IMR-90 (cell line): ENCODE results near the gene MYCBPAP. TPM values are rescaled to one million over a fixed set of nuclear protein-coding genes. Genes with fewer than 3 reads are reported as not detected.

Source experiments
- ATAC-seq: fragments of 200-7000 bp; cut with Tn5 transposase; 2 replicates; pipeline ENCODE4 v1.9.1; 2020; ENCODE audit warnings: low read depth, mild to moderate bottlenecking, moderate library complexity
- BruUV-seq: library from RNA; stranded (reverse); fragments of 400-500 nt; replicated peaks from 2 replicates; lab custom pipeline; 2021; lab: Mats Ljungman, UMichigan
- CTCF ChIA-PET: fragments of 300-600 bp; formaldehyde crosslinking; extraction: SDS; loops from one replicate; lab custom pipeline; 2021; ENCODE audit warnings: antibody characterized with exemption; lab: Yijun Ruan, JAX
- POLR2A ChIA-PET: fragments of 300-600 bp; sonication (Branson Sonifier 250); formaldehyde crosslinking; loops from one replicate; lab custom pipeline; 2022; ENCODE audit warnings: antibody characterized with exemption; ENCODE audit not compliant: unreplicated experiment; lab: Charles Lee
- DNase-seq: peaks from one replicate; pipeline ENCODE4 v3.0.0; 2013
- H2AFZ ChIP-seq: replicated peaks from 2 replicates; pipeline ENCODE3; 2013; ENCODE audit warnings: low read length, mild to moderate bottlenecking; ENCODE audit not compliant: poor library complexity
- H2AK5ac ChIP-seq: 2 replicates; pipeline ENCODE4 v1.6.1; 2013; ENCODE audit warnings: low read depth, low read length, inconsistent platforms
- H2AK9ac ChIP-seq: replicated peaks from 2 replicates; pipeline ENCODE3; 2013; ENCODE audit warnings: mild to moderate bottlenecking, low read depth, low read length, moderate library complexity; ENCODE audit not compliant: poor library complexity
- H2BK120ac ChIP-seq: 2 replicates; pipeline ENCODE4 v1.6.1; 2013; ENCODE audit warnings: low read depth, low read length, inconsistent platforms
- H2BK15ac ChIP-seq: 3 replicates; pipeline ENCODE4 v1.6.1; 2013; ENCODE audit warnings: low read depth, low read length, inconsistent platforms
- H2BK20ac ChIP-seq: 2 replicates; pipeline ENCODE4 v1.6.1; 2013; ENCODE audit warnings: low read depth, mild to moderate bottlenecking, inconsistent platforms, low read length, moderate library complexity
- H2BK5ac ChIP-seq: 2 replicates; pipeline ENCODE4 v1.6.1; 2013; ENCODE audit warnings: mild to moderate bottlenecking, low read depth, low read length, inconsistent platforms; ENCODE audit not compliant: poor library complexity, severe bottlenecking
- H3K14ac ChIP-seq: replicated peaks from 2 replicates; pipeline ENCODE4 v1.6.1; 2013; ENCODE audit warnings: low read depth, low read length, inconsistent platforms
- H3K18ac ChIP-seq: 2 replicates; pipeline ENCODE4 v1.6.1; 2013; ENCODE audit warnings: low read depth, low read length, control low read depth
- H3K23ac ChIP-seq: 2 replicates; pipeline ENCODE4 v1.6.1; 2013; ENCODE audit warnings: low read depth, low read length, inconsistent platforms
- H3K27ac ChIP-seq: 2 replicates; pipeline ENCODE4 v1.5.1; 2013; ENCODE audit warnings: mild to moderate bottlenecking, control low read depth, low read length; ENCODE audit not compliant: insufficient read depth
- H3K27me3 ChIP-seq: 2 replicates; pipeline ENCODE4 v1.6.1; 2013; ENCODE audit warnings: low read length; ENCODE audit not compliant: control insufficient read depth, insufficient read depth
- H3K36me3 ChIP-seq: 2 replicates; pipeline ENCODE4 v1.6.1; 2013; ENCODE audit warnings: low read length, mixed read lengths; ENCODE audit not compliant: control insufficient read depth, insufficient read depth
- H3K4ac ChIP-seq: 2 replicates; pipeline ENCODE4 v1.6.1; 2013; ENCODE audit warnings: low read depth, low read length, inconsistent platforms
- H3K4me1 ChIP-seq: 2 replicates; pipeline ENCODE4 v1.6.1; 2013; ENCODE audit warnings: low read length, mixed read lengths; ENCODE audit not compliant: control insufficient read depth, insufficient read depth
- H3K4me2 ChIP-seq: 2 replicates; pipeline ENCODE4 v1.6.1; 2013; ENCODE audit warnings: low read depth, mild to moderate bottlenecking, control low read depth, low read length, moderate library complexity
- H3K4me3 ChIP-seq: 2 replicates; pipeline ENCODE4 v1.5.1; 2013; ENCODE audit warnings: low read depth, mild to moderate bottlenecking, control low read depth, low read length, moderate library complexity; ENCODE audit not compliant: insufficient read depth
- H3K56ac ChIP-seq: 2 replicates; pipeline ENCODE4 v1.6.1; 2013; ENCODE audit warnings: low read length, inconsistent platforms; ENCODE audit not compliant: insufficient read depth; ENCODE audit errors: extremely low read depth
- H3K79me1 ChIP-seq, 2 experiments: 2 replicates each; pipeline ENCODE4 v1.6.1; 2013; ENCODE audit warnings: low read length in 2 of 2, inconsistent platforms in 1 of 2, low read depth in 1 of 2
- H3K9ac ChIP-seq: 2 replicates; pipeline ENCODE4 v1.6.1; 2013; ENCODE audit warnings: low read depth, low read length, control low read depth
- H3K9me1 ChIP-seq: 2 replicates; pipeline ENCODE4 v1.6.1; 2013; ENCODE audit warnings: low read length, inconsistent platforms; ENCODE audit not compliant: insufficient read depth
- H3K9me3 ChIP-seq: 2 replicates; pipeline ENCODE4 v1.6.1; 2013; ENCODE audit warnings: low read length; ENCODE audit not compliant: control insufficient read depth, insufficient read depth
- H4K20me1 ChIP-seq: 2 replicates; pipeline ENCODE4 v1.6.1; 2013; ENCODE audit warnings: low read length, inconsistent platforms; ENCODE audit not compliant: insufficient read depth
- H4K5ac ChIP-seq: 2 replicates; pipeline ENCODE4 v1.6.1; 2013; ENCODE audit warnings: mild to moderate bottlenecking, low read depth, low read length, control low read depth
- H4K8ac ChIP-seq, 2 experiments: 2 replicates each; pipeline ENCODE4 v1.6.1; 2013; ENCODE audit warnings: low read depth in 2 of 2, low read length in 2 of 2, control low read depth in 1 of 2, inconsistent platforms in 1 of 2
- H4K91ac ChIP-seq: 2 replicates; pipeline ENCODE4 v1.6.1; 2013; ENCODE audit warnings: low read depth, low read length, inconsistent platforms; ENCODE audit not compliant: insufficient read depth
- BHLHE40 ChIP-seq: fragments of 150-350 bp; IDR thresholded peaks from 2 replicates; pipeline ENCODE4 v1.6.1; 2016; ENCODE audit warnings: mild to moderate bottlenecking, low read depth, low read length
- CTCF ChIP-seq: conservative IDR thresholded peaks from 2 replicates; pipeline ENCODE4 v1.5.1; 2012; ENCODE audit warnings: mild to moderate bottlenecking, low read depth, low read length, improper control_type of control experiment
- FOS ChIP-seq: fragments of 150-350 bp; IDR thresholded peaks from 2 replicates; pipeline ENCODE4 v1.6.1; 2016; ENCODE audit warnings: low read depth, low read length
- MAZ ChIP-seq: IDR thresholded peaks from 2 replicates; pipeline ENCODE4 v1.6.1; 2012; ENCODE audit warnings: low read depth, mild to moderate bottlenecking, low read length, improper control_type of control experiment, moderate library complexity, borderline replicate concordance
- NFE2L2 ChIP-seq: fragments of 150-350 bp; IDR thresholded peaks from 2 replicates; pipeline ENCODE4 v1.6.1; 2016; ENCODE audit warnings: low read depth, mild to moderate bottlenecking, low read length
- RAD21 ChIP-seq: IDR thresholded peaks from 2 replicates; pipeline ENCODE4 v1.6.1; 2012; ENCODE audit warnings: low read length, improper control_type of control experiment
- RCOR1 ChIP-seq: IDR thresholded peaks from 2 replicates; pipeline ENCODE4 v1.6.1; 2012; ENCODE audit warnings: mild to moderate bottlenecking, low read length, improper control_type of control experiment; ENCODE audit not compliant: insufficient replicate concordance
- RFX5 ChIP-seq: IDR thresholded peaks from 2 replicates; pipeline ENCODE4 v1.8.0; 2012; ENCODE audit warnings: low read depth, mild to moderate bottlenecking, low read length, moderate library complexity
- SMC3 ChIP-seq: fragments of 150-350 bp; IDR thresholded peaks from 2 replicates; pipeline ENCODE4 v1.6.1; 2016; ENCODE audit warnings: low read depth, mild to moderate bottlenecking, antibody characterized with exemption, low read length, moderate library complexity
- USF2 ChIP-seq: fragments of 150-350 bp; IDR thresholded peaks from 2 replicates; pipeline ENCODE4 v1.6.1; 2017; ENCODE audit warnings: mild to moderate bottlenecking, antibody characterized with exemption, low read length, low read depth
- WGBS, 2 experiments: methylation state at CpG; one replicate each; pipeline versions ENCODE4 v1.1.5 to v1.1.7; 2013; ENCODE audit warnings: missing lambda C conversion rate in 2 of 2; ENCODE audit not compliant: insufficient read length in 1 of 2; ENCODE audit errors: extremely low coverage in 2 of 2; 5-methylcytosine and 5-hydroxymethylcytosine counted together
- dilution Hi-C: fragments of 300-500 bp; cut with HindIII; formaldehyde crosslinking; loops from one replicate; pipeline ENCODE4 v1.14.3; 2018; ENCODE audit warnings: low sequenced_read_pairs; ENCODE audit not compliant: unreplicated experiment
- in situ Hi-C: fragments of 300-500 bp; cut with MboI; formaldehyde crosslinking; loops from 3 replicates; pipeline ENCODE4 v1.14.3; 2019; ENCODE audit warnings: low sequenced_read_pairs, inconsistent platforms, mixed read lengths
- intact Hi-C: fragments of 100-400 bp; cut with micrococcal nuclease; formaldehyde crosslinking; loops from 2 replicates; pipeline ENCODE4 v1.10.0; 2022
- polyA plus RNA-seq, 3 experiments: library from polyadenylated mRNA; depleted of rRNA; stranded (reverse); fragments of >200 nt; gene quantifications; 2 replicates each; pipeline ENCODE4 v1.2.3, GENCODE V29; 2012; ENCODE audit warnings: low replicate concordance in 1 of 3
- total RNA-seq: library from RNA; depleted of rRNA; stranded (reverse); fragments of >200 nt; gene quantifications from 2 replicates; pipeline ENCODE4 v1.2.3, GENCODE V29; 2012

MYCBPAP gene
- total and polyA plus RNA-seq, 2 of the 4 experiments (the other 2 are of a cell fraction) = 0.17 to 0.18 TPM

GRCh38 chr17:50535407-50535806 is 27.2 kb downstream of the MYCBPAP start:
- peaks cover 33% of the 10 kb centered on the region for H3K27me3 ChIP-seq
- H2BK120ac ChIP-seq = no peak overlapping the region
- H4K5ac ChIP-seq = no peak overlapping the region
- no peak overlapping the region for H3K56ac ChIP-seq
- no peak overlapping the region for H3K4me2 ChIP-seq
- peaks cover 11% of the 10 kb centered on the region; the same call in 1 of the 2 replicates for H3K4me1 ChIP-seq
- no peak overlapping the region for H3K27ac ChIP-seq
- H3K9me1 ChIP-seq = no peaks in the 10 kb centered on the region
- H3K9me3 ChIP-seq = no peaks in the 10 kb centered on the region
- H3K79me1 ChIP-seq = no peaks in the 10 kb centered on the region
- TF ChIP-seq USF2 (no peak), BHLHE40 (no peak), RFX5 (no peak), RCOR1 (no peak), NFE2L2 (no peak), FOS (no peak), MAZ (no peak), SMC3 (no peak), RAD21 (no peak), CTCF (no peak)
- H3K9ac ChIP-seq = no peak overlapping the region
- H4K8ac ChIP-seq = no peak overlapping the region
- dilution Hi-C loops = no loop called here
- ChIA-PET POLR2A (no interaction called here), CTCF (no interaction called here)
- in situ Hi-C loops = no loop called here
- ATAC-seq (no peak), DNase-seq (no peak)
- whole genome bisulfite sequencing, 2 experiments = 100% methylated on average over 2 of the region's 7 CpGs; no CpG with 5 or more reads in 1 of the 2 experiments
- H3K18ac ChIP-seq = no peak overlapping the region
- H3K4ac ChIP-seq = no peak overlapping the region
- H2BK5ac ChIP-seq = no peak overlapping the region
- no peak overlapping the region for H2AK5ac ChIP-seq
- H2AFZ ChIP-seq = no peak overlapping the region
- no peak overlapping the region for H2BK20ac ChIP-seq
- H3K14ac ChIP-seq = no peak overlapping the region
- H2BK15ac ChIP-seq = no peak overlapping the region
- BruUV-seq = no TSS peak
- no peak overlapping the region for H4K91ac ChIP-seq
- no peak overlapping the region for H3K23ac ChIP-seq
- H3K4me3 ChIP-seq = no peak overlapping the region
- no peaks in the 10 kb centered on the region; the same call in 1 of the 2 replicates for H4K20me1 ChIP-seq
- H2AK9ac ChIP-seq = peak overlapping the region; percentile 55
- no peaks in the 10 kb centered on the region for H3K36me3 ChIP-seq
- intact Hi-C loops = no loop called here
